GM19467 (cell line): ENCODE data around the gene CENPB.

Experiments
- ATAC-seq: cut with Tn5 transposase; IDR thresholded peaks from one replicate; pipeline ENCODE4 v1.9.1; 2021; ENCODE audit warnings: mild to moderate bottlenecking, moderate library complexity; ENCODE audit not compliant: unreplicated experiment

The CENPB gene

GRCh38 chr20:3767427-3768341 is 18.9 kb downstream of the CENPB start, which contains the start of gene ADISSP:
Gene ADISSP, minus strand, starts transcription at chr20:3767753. Its CDS starts 7,653 bp downstream, at chr20:3760100.
- peak; percentile 92 for ATAC-seq

GRCh38 chr20:3767110-3767426 is 19.5 kb downstream of the CENPB start:
- ATAC-seq = no peak

- no peak for ATAC-seq
Observed at GRCh38 chr20:3766422-3767109, 20.0 kb downstream of the CENPB start.

GRCh38 chr20:3765171-3765882 is 21.2 kb downstream of the CENPB start:
- no peak for ATAC-seq

GRCh38 chr20:3764659-3765058 is 21.9 kb downstream of the CENPB start:
- no peak for ATAC-seq

- no peak for ATAC-seq
Observed at GRCh38 chr20:3763671-3764601, 22.6 kb downstream of the CENPB start.

- ATAC-seq = no peak
Observed at GRCh38 chr20:3760655-3761348, 25.7 kb downstream of the CENPB start.

GRCh38 chr20:3759884-3760283 is 26.7 kb downstream of the CENPB start:
- ATAC-seq = no peak

- no peak for ATAC-seq
Observed at GRCh38 chr20:3759316-3759823, 27.2 kb downstream of the CENPB start.

- ATAC-seq = no peak
Observed at GRCh38 chr20:3758566-3758965, 28.0 kb downstream of the CENPB start.

GRCh38 chr20:3757268-3757667 is 29.3 kb downstream of the CENPB start:
- no peak for ATAC-seq

GRCh38 chr20:3755814-3756480 is 30.6 kb downstream of the CENPB start:
- no peak for ATAC-seq

GRCh38 chr20:3755269-3755668 is 31.3 kb downstream of the CENPB start:
- ATAC-seq = no peak

- ATAC-seq = no peak
Observed at GRCh38 chr20:3754276-3754630, 32.3 kb downstream of the CENPB start.

- ATAC-seq = no peak
Observed at GRCh38 chr20:3753501-3754275, 32.9 kb downstream of the CENPB start.

- ATAC-seq = no peak
Observed at GRCh38 chr20:3753098-3753497, 33.4 kb downstream of the CENPB start.

GRCh38 chr20:3752386-3752759 is 34.2 kb downstream of the CENPB start:
- no peak for ATAC-seq

- ATAC-seq = no peak
Observed at GRCh38 chr20:3751675-3752385, 34.7 kb downstream of the CENPB start.
